ENCODE results near the gene SLC27A4. TPM values are rescaled to one million over a fixed set of nuclear protein-coding genes. Genes with fewer than 3 reads are reported as not detected.
A peak's percentile ranks its signal among the peaks of the same experiment; 100 is the strongest.

Gene SLC27A4
- total RNA-seq, 1 experiment from 2014 or later: 18.8 TPM

DNA sequence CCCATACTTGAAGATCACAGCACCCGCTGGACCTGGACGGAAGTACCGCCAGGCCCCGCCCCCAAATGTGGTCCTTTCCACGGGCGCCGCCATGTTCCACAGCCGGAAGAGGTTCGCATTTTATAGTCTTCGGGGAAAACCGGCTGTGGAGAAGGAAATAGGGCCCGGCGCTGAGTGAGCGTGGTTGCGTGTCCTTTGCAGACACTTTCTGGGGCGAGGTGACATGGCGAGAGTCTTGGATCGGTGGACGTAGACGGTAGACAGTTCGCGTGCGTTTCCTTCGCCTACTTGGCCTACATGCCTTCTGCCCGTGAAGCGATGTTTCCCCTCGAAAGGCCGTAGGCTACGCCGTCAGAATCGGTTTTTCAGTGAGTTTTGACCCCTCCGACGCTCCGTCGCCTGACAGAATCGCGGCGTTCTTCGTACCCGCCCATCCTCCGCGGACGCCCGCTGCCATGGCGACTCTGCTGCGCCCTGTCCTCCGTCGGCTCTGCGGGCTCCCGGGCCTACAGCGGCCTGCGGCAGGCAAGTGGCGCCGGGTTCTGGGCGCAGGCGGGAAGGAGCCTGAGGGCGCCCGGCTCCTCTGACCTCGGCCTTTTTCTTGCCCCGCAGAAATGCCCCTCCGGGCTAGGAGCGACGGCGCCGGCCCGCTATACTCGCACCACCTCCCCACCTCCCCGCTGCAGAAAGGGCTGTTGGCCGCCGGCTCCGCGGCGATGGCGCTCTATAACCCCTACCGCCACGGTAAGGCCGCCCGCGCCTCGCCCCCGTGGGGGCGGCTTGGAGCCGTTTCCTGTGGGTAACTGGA is 17.7 kb upstream of the SLC27A4 start, which contains the start of the genes COQ4 and TRUB2:
TSS of gene COQ4 (plus strand) at position 436 of the 808 bp plus-strand sequence. CDS start at position 456, 20 bp downstream.
TSS of gene TRUB2 (minus strand) at position 44 of the 808 bp plus-strand sequence. CDS start at position 5, 39 bp downstream.
- Mint-ChIP-seq H3K27ac (ENCODE audit: low read depth, unreplicated experiment) (peak within 1 kb of the TSS; percentile 95), H3K9me3 (ENCODE audit: unreplicated experiment) (no peaks in the 10 kb centered on the region), H3K27me3 (ENCODE audit: insufficient read depth, unreplicated experiment) (no peaks in the 10 kb centered on the region), H3K36me3 (ENCODE audit: insufficient read depth, unreplicated experiment) (peaks cover 47% of the 10 kb centered on the region), H3K4me1 (ENCODE audit: insufficient read depth, unreplicated experiment) (peaks cover 8% of the 10 kb centered on the region), H3K4me3 (ENCODE audit: unreplicated experiment) (peak within 1 kb of the TSS; percentile 86)
- no TSS peak for BruUV-seq (replicated peaks)
- ChIA-PET CTCF (interaction anchor here (1.7 kb wide), 1 partner anchor 25 kb away, joined by 5 read pairs; no protein-coding TSS in a partner anchor), POLR2A (interaction anchor here (0.6 to 2.6 kb wide), 12 partner anchors 11 to 155 kb away, joined by 3 to 14 read pairs (median 4); partner anchors contain the start of genes SLC27A4 and URM1)
- no peak for TF ChIP-seq CTCF (IDR thresholded peaks at IDR 0.05; ENCODE audit: unreplicated experiment)
- intact Hi-C loops (cut with micrococcal nuclease): loop anchor here (1.0 to 2.0 kb wide), 3 partner anchors 16 to 27 kb away; partner anchors contain the start of gene SLC27A4
- DNase-seq (ENCODE audit: unreplicated experiment): peak; percentile 95

DNA sequence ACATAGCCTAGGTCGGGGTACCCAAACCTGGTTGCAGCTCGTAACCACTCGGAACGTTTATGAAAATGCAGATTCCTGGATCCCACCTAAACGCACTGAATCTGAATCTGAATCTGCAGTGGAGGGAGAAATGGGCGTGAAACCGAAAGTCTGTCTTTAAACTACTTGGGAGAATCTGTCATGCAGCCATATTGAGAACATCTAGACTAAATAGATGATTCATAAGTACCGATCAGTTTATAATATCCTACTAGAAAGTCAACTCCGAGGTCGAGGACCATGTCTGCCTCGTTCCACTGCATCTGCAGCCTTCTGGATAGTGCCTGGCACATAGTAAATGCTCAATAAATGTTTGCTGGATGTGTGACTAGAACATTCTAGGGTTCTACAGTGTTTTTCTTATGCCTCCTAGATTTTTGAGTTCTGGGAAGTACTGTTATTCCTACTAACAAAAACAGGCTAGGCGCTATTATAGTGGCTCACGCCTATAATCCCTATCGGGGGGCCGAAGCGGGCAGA is 17.1 kb upstream of the SLC27A4 start:
- TF ChIP-seq CTCF (IDR thresholded peaks at IDR 0.05; ENCODE audit: unreplicated experiment): no peak
- no peaks in the 10 kb centered on the region for H3K27me3 Mint-ChIP-seq (ENCODE audit: insufficient read depth, unreplicated experiment)
- H3K36me3 Mint-ChIP-seq (ENCODE audit: insufficient read depth, unreplicated experiment): peaks cover 48% of the 10 kb centered on the region
- H3K4me1 Mint-ChIP-seq (ENCODE audit: insufficient read depth, unreplicated experiment): peaks cover 13% of the 10 kb centered on the region
- peak overlapping the region; percentile 95 for H3K27ac Mint-ChIP-seq (ENCODE audit: low read depth, unreplicated experiment)
- peak overlapping the region; percentile 86 for H3K4me3 Mint-ChIP-seq (ENCODE audit: unreplicated experiment)
- no peaks in the 10 kb centered on the region for H3K9me3 Mint-ChIP-seq (ENCODE audit: unreplicated experiment)
- POLR2A ChIA-PET: interaction anchor here (0.6 to 2.6 kb wide), 6 partner anchors 13 to 146 kb away, joined by 3 to 14 read pairs (median 4); partner anchors contain the start of gene URM1
- CTCF ChIA-PET: interaction anchor here (2.4 kb wide), 1 partner anchor 18 kb away, joined by 16 read pairs; no protein-coding TSS in a partner anchor
- no peak for DNase-seq (ENCODE audit: unreplicated experiment)
- BruUV-seq (replicated peaks): TSS peak; percentile 59
- intact Hi-C loops (cut with micrococcal nuclease): loop anchor here (2.0 kb wide), 2 partner anchors 16 to 18 kb away; partner anchors contain the start of gene SLC27A4

- POLR2A ChIA-PET: interaction anchor here (0.6 to 1.8 kb wide), 2 partner anchors 18 to 147 kb away, joined by 4 to 8 read pairs; no protein-coding TSS in a partner anchor
- no peak for DNase-seq (ENCODE audit: unreplicated experiment)
- Mint-ChIP-seq H3K9me3 (ENCODE audit: unreplicated experiment) (no peaks in the 10 kb centered on the region), H3K27me3 (ENCODE audit: insufficient read depth, unreplicated experiment) (no peaks in the 10 kb centered on the region), H3K4me1 (ENCODE audit: insufficient read depth, unreplicated experiment) (peaks cover 18% of the 10 kb centered on the region), H3K36me3 (ENCODE audit: insufficient read depth, unreplicated experiment) (peaks cover 48% of the 10 kb centered on the region), H3K4me3 (ENCODE audit: unreplicated experiment) (peak overlapping the region; percentile 86), H3K27ac (ENCODE audit: low read depth, unreplicated experiment) (peak overlapping the region; percentile 95)
- intact Hi-C loops (cut with micrococcal nuclease): loop anchor here (2.0 kb wide), 2 partner anchors 17 kb away; partner anchors contain the start of gene SLC27A4
- BruUV-seq (replicated peaks): no TSS peak
- TF ChIP-seq CTCF (IDR thresholded peaks at IDR 0.05; ENCODE audit: unreplicated experiment): no peak
- CTCF ChIA-PET: interaction anchor here (2.4 kb wide), 1 partner anchor 18 kb away, joined by 16 read pairs; no protein-coding TSS in a partner anchor
These were observed 16.5 kb upstream of the SLC27A4 start for GRCh38 chr9:128323791-128324190.
